ENCODE results near the gene EEFSEC.

GRCh38 chr3:128203169-128203568, 49.9 kb downstream of the EEFSEC start:
- no peak for TF ChIP-seq CTCF (IDR thresholded peaks at IDR 0.05)
- no peak for TF ChIP-seq EP300 (IDR thresholded peaks at IDR 0.05)
- TF ChIP-seq POLR2AphosphoS5 (IDR thresholded peaks at IDR 0.05), result no peak
